ENCODE results near the gene CNEP1R1.

DNA sequence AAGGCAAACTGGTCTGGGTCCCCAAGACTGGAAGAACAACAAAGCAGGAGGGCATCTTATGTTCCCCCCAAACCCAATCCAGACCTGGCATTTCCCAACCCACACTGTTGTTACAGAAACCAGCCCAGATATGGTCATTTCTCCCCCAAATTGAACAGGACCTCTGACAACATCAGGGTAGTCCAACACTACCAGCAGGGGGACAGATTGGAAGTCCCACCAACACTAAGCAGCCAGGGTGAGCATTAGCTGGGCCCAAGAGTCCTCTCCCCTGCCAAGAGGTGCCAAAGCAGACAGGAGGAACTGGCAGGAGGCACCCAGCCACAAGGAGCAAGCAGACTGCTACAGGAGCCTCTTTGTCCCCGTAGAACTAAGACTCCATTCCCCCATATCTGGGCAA, 29.3 kb upstream of the CNEP1R1 start:
- TF ChIP-seq ZNF274 (IDR thresholded peaks at IDR 0.05; ENCODE audit: low read depth, low read length) (no peak), YY1 (IDR thresholded peaks at IDR 0.05; ENCODE audit: insufficient read depth, insufficient read length) (no peak), SUZ12 (IDR thresholded peaks at IDR 0.05; ENCODE audit: extremely low read depth, insufficient read depth, insufficient read length) (no peak)

Data from NT2/D1 (cell line).